NCI-H748 (cell line): ENCODE data around the gene SLC25A29.
"Not testable (repeated sequence)": the region's sequence is repeated elsewhere in the genome, so short reads cannot be mapped to it uniquely, and the experiment has no call there.

Experiments
- DNase-seq: peaks from one replicate; lab custom pipeline; 2025; ENCODE audit not compliant: unreplicated experiment; lab: John Stamatoyannopoulos, UW

Gene SLC25A29

DNA sequence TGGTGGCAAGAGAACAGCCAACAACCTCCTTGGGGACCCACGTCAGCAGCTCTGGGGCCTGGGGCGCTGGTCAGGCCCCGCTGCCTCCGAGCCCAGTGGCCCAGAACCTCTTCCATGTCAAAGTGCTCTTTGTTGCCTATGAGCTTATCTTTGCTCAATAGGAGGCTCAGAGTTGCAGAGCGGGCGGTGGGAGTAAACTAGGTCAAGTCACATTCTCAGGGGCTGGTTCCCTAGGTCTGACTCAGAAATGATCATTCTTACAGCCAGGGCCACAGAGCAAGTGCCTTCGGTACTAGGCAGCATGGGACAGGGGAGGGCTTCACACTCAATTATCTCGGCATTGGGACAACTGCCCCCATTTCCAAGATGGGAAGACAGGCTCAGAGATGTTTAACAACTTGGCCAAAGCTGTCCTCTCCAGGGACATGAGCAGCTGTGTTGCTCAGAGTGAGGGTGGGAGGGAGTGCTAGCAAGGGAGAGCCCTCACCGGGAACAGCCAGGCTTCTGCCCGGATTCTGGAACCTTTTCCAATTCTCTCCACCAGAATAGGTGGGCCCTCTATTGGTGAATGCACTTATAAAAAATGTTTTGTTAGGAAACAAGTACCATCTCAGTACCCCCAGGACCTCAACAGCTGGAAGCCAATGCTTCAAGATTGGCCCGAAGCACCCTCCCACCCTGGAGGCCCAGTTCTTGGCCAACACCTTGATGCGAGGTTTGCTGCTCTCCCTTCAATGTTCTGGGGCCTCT is 11.9 kb downstream of the SLC25A29 start:
- no peak for DNase-seq

DNA sequence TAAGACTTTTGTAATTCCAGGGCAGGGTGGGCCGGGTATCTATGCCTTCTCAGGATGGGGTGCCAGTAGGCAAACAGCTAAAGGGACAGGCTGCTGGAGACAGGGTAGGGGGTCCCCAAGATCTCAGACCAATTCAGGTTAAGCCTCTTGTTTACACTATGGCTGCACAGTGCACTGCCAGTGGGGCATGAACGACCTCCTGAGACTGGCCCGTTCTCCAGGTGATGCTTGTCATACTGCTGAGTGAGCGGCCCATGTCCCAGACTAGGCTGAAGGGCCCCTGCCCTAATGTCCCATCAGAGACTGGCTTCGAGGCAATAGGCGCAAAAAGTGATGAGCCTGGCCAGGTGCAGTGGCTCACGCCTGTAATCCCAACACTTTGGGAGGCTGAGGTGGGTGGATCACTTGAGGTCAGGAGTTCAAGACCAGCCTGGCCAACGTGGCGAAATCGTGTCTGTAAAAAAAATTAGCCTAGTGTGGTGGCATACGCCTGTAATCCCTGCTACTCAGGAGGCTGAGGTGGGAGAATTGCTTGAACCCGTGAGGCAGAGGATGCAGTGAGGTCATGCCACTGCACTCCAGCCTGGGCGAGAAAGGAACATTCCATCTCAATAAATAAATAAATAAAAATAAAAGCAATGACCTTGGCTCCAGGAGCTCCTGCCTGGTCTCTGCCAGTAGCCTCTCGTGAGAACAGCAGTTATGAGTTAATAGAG is 12.6 kb downstream of the SLC25A29 start:
- DNase-seq = no peak

DNA sequence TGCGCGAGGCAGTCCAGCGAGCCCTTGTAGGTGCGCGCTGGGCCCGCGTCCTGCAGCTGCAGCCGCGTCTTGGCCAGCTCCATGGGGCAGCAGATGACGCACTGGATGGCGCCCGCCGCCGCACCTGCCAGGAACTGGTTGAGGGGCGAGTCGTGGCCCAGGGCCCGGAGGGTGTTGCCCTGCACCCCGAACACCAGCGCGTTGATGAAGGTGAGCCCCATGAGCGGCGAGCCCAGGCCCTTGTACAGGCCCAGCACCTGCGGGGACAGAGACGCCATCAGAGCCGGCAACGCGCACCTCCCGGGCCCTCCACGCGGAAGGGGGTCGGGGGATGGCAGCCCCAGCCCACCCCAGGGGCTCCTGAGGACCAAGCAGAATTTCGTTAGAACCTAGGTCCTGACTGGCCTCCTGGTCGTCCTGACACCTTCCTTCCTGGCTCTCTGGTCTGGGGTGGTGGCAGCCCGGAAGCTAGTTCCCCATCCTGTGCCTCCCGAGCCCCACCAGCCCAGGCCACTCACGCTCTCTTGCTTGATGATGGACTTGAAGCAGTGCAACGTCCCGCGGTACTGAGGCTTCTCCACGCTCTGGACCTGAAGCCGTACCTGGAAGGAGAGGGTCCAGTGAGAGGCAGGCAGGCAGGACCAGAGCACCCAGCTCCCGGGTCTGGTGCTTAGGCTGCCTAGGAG is 13.3 kb downstream of the SLC25A29 start:
- DNase-seq = no peak

DNA sequence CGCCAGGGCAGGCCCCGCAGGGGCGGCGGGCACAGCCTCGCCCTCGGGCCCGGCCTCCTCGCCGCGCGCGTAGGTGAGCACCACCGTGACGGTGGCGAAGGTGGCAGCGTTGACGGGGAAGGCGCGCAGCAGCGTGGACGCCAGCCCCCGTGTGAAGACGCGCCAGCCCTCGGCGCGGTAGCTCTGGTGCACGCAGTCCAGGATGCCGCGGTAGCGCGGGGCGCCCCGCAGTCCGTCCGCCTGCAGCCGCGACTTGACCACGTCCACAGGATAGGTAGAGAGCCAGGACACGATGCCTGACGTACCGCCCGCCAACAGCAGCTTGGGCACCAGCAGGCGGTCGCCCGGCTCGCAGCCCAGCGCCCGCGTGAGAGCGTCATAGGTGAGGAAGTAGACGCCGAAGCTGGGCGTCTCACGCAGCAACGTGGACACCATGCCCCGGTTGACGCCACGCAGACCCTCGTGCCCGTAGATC is 13.9 kb downstream of the SLC25A29 start:
- no peak for DNase-seq

DNA sequence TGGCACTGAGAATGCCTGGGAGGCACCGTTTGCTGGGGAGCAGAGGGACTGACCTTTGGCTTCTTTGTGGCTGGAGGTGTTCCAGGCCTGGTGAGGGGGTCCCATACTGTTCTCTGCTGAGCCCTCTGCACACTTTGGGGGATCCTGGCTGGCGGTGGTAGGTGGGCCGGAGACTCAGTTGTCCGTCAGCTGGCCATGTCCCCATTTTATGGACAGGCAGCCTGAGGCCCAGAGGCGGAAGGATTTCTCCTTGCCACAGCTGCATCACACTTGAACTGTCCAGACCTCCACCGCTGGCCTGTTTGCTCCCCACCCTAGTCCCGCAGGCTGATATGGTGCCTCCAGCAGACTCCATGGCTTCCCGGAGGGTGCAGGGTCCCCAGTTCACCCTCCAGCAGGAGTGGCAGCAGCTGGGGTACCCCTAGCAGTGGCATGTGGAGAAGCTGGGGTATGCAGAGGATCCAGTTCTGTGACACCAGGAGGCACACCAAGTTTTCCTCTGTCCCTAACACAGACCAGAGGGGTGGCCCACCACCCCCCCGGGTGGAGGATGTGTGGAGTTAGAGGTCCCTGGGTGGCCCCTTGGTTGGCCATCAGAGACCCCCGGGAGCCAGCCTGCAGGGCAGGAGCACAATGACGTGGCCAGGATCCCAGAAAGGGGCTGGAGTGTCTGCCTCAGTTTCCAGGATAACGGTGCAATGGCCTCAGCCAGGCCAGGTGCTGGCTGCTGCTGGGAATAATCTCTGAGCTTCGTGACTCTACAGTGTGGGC is 14.8 kb downstream of the SLC25A29 start:
- no peak for DNase-seq

DNA sequence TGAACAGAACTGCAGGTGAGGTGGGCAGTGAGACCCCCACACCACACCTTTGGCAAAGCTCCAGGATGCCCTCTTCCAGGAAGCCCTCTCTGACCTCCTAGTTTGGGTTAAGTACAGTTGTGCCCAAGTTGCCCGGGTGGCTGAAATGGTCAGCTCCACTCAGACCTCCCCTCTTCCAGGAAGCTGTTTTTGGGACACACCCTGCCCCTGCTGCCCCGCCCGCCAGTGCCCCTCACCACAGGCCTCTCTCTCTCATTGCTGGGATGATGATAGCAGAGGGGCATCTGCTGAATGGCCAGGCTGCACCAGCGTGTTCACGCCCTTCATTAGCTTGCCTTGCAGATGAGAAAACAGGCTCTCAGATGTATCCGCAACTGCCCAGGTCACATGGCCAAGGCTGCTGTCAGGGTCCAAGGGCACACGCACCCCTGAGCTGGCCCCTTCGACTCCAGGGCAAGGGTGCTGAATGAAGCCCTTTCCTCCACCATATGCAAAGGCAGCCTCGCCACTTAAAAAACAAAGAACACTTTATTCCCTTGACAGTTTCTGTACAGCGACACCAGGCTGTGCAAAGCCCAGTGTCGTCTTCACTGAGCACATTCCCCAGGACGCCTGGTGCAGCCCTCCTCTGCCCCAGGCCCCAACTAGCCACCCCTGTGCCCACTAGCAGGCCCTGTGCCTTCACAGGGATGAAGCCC is 15.5 kb downstream of the SLC25A29 start:
- no peak for DNase-seq

DNA sequence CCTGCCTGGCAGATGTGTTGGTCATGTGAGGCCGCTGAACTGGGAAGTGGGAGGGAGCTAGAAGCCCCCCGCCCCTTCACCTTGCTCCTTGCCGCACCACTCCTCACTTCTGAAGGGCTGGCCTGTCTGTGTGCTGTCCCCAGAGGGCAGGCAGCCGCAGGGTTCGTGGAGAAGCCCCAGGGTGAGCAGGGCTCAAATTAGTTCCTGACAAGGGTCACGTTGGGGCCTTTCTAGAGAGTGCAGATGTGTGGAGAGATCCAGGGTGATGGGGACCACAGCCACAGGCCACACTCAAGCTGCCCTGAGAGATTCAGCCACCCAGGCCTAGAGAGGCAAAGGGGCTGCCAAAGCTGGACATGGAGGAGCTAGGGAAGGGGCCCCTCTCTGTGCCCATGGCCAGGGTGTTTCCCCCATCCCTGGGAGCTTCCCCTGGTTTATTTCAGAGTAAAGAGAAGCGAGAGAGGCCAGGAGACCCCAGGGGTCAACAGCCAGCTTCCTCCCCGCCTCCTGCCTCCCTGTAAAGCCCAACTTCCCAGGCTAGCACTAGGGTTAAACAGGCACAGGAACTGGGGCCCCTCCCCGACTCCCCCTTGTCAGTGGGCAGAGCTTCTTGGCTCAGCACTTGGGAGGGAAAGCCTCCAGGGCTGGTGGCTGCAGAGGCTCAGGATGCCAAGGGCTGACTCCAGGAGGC is 16.2 kb downstream of the SLC25A29 start:
- DNase-seq = no peak

DNA sequence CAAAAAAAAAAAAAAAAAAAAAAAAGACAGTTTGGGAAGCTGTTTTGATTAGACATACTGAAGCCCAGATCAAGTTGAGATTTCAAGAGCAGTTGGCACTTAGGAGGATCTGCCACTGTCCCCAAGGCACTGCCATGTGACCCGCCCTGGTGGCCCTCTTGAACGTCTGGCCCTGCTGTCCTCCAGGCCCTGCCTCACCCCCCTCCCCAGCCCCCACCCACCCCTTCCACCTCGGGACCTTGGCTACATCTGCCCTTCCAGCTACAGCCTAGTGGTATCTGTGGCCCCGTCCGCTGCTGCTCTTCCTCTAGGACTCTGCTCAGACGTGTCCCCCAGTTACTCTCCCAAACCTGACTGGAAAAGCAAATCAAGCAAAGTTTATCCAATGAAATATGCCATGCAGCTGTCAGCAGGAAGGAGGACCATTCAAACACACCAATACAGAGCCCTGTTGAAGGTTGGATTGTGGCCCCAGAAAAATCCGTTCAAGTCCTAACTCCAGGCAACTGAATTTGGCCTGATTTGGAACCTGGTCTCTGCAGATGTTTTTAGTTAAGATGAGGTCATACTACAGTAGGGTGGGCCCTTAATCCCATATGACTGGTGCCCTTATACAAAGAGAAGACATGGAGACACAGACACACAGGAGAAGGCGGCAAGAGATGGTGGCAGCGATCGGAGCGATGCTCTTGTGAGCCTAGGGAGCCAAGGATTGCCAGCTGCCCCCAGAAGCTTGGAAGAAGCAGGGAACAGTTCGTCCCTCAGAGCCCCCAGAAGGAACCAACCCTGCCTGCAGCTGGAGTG is 17.7 kb downstream of the SLC25A29 start:
- no peak for DNase-seq

DNA sequence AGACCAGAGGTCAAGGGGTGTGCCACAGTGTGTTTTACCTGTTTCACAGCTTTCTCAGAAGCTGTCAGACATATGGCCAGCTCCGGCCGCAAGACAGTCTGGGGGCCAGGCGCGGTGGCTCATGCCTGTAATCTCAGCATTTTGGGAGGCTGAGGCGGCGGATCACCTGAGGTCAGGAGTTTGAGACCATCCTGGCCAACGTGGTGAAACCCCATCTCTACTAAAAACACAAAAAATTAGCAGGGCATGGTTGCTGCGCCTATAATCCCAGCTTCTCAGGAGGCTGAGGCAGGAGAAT is 18.3 kb downstream of the SLC25A29 start:
- DNase-seq = not testable (repeated sequence)

DNA sequence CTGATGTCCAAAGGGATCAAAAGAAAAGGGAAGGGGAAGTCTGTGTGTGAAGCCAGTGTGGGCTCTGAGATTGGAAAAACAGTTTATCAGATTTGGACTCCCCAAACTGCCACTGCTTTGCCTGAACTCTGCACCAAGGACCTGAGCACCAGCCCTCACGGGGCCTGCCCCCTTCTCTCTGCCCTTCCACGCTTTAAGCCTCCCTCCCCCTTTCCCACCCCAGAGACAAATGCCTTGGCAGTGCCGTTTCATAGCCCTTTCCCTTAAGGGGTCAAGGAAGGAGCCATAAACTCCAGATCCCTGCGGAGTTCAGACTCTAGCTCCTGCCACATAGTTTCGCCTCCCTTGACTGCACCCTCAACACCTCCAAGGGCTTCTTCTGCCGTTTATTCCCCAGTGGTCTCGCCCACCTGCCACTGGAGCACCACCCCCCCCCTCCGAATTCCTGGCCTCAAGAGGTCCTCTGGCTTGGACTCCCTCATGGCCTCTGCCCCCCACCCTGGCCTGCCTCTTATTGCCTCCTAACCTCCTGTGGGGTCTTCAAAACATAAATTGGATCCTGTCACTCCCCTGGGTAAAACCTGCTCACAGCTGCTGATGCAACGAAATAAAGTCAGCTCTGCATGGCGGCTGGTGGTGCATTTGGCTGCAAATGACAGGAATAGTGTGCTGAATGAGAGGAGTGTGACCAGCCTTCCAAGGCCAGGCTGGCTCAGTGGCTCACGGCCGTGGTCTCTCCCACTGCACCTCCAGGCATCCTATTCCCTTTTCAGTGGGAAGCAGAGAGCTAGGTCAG is 18.8 kb downstream of the SLC25A29 start:
- no peak for DNase-seq

DNA sequence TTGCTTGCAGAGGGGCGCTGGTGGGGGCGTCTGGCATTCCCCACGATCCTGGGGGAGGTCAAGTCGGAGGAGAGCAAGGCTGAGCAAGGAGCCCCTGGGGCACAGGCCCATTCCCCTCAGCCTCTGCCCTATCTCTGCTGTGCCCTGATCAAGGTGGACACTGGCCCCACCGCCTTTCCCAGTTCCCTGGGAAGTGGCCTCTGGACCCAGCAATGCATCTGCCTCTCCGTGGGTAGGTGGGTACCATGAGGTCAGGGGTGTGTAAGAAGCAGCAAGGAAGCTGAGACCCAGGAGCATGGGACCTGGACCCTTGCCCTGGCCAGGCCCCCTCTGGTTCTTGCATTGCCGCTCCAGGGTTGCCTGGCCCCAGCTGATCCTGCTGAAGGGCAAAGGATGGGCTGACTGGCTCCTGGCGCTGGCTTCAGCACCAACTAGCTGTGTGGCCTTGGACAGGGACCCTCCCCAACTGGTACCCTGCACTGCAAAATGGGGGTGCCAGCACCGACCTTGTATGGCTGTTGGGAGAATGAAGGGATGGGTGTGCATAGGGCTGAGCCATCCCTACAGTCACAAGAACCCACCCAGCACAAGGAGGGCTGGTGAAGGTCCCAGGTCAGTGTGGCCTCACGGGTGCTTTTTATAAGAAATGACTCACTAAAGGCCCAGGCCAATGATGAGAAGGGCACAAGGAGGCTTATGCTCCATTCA is 19.6 kb downstream of the SLC25A29 start:
- no peak for DNase-seq

DNA sequence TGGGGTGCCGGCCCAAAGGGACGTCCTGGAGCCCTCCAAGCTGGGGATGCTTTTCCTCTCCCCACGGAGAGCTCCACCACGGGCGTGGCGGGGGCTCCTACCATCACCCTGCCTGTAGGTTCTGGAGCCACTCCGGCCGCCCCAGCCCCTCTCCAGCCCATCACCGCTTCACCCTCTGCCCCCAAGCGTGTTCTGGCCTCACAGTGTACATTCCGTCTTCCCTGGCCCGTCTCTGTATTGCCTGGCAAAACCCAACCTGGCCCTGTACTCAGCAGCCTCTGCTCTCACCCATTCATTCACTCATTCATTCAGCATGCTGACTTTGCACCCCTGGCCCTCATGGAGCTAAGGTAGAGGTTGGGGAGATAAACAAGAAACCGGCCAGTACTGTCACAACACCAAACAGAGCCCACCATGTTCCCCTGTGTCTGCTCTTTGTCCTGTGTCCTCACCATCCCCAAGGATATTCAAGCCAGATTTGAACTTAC is 20.3 kb downstream of the SLC25A29 start:
- DNase-seq = no peak

DNA sequence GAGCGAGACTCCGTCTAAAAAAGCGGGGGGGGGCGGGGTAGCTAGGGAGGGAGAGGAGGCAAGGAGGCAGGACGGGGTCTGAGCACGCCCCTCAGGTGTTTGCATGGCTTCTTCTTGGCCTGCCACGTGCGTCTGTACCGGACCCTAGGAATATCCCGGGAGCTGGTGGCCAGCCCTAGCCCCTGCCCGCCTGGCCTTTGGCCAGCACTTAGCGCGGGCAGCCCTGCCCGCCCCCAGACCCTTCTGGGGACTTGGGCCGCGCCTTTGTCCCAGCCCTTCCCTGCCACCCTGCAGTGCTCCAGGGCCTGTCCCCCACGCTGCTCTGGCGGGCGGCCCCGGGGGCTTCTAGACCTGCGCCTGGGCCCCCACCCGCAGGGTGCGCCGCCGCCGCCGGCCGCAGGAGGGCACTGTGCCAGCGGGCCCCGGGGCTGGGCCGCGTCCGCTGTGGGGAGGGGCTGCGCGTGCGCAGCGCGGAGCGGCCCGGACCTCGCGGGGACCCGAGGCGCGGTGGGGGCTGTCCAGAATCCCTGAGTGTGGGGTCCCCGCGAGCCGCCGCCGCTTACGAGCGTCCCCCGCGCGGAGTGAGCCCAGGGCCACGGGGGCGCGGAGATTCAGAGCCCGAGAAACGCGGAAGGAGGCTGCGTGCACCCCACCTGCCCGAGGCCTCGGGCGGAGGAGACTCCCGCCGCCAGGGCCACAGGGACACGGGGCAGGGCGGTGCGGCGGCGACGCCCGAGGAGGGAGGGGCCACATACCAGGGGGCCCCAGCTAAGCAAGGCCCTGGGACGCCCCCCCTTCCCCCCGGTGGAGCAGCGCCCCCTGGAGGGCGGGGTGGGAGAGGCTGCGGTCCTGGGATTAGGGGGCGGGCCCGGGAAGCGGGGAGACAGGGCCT is 21.0 kb downstream of the SLC25A29 start:
- peak; percentile 75 for DNase-seq

DNA sequence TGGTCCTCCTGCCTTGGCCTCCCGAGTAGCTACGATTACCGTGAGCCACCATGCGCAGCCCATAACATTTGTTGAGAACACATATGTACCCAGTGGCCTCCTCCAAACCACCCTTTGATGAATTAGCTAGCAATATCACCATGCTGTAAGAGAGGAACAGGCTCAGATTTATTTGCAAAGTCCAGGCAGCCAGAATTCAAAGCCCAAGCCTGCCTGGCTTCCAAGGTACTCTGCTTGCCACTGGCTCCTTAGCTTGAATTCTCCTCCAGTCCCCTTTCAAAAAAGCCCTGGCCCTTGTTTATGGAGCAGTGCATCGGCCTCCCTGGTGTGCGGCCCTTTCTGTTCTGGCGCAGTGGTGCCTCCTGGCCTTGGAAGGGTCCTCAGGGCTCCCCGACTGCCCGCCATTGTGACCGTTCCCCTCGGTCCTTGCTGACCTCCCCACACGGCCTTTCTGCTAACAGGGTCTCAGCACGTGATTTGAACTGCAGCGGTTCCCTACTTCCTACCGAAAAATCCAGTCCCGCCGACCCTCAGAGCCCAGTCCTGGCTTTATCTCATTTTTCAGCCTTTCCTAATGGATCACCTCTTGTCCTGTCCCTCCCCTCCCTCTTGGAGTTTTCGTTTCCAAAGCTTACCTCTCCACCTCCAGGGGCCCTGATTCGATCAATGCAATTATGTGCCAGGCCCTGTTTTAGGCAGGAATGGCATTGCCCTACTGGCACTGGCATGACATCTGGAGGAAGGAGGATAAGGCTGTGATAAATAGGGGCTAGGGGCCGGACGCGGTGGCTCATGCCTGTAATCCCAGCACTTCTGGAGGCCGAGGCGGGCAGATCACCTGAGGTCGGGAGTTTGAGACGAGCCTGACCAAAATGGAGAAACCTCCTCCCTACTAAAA is 22.0 kb downstream of the SLC25A29 start:
- no peak for DNase-seq

DNA sequence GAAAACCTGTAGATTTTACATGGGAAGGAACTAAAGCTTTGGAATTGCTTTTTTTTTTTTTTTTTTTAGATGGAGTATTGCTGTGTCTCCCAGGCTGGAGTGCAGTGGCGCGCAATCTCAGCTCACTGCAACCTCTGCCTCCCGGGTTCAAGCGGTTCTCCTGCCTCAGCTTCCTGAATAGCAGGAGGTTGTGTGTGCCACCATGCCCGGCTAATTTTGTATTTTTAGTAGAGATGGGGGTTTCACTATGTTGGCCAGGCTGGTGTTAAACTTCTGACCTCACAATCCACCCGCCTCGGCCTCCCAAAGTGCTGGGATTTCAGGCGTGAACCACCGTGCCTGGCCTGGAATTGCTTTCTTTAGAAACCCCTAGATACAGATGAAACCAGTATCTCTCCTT is 22.8 kb downstream of the SLC25A29 start:
- not testable (repeated sequence) for DNase-seq
